NCI-H2081 (cell line): ENCODE measurements around the gene DMBT1.

Source experiments
- DNase-seq, 2 experiments: peaks; one replicate each; lab custom pipeline; 2025; lab: John Stamatoyannopoulos, UW

The DMBT1 gene

DNA sequence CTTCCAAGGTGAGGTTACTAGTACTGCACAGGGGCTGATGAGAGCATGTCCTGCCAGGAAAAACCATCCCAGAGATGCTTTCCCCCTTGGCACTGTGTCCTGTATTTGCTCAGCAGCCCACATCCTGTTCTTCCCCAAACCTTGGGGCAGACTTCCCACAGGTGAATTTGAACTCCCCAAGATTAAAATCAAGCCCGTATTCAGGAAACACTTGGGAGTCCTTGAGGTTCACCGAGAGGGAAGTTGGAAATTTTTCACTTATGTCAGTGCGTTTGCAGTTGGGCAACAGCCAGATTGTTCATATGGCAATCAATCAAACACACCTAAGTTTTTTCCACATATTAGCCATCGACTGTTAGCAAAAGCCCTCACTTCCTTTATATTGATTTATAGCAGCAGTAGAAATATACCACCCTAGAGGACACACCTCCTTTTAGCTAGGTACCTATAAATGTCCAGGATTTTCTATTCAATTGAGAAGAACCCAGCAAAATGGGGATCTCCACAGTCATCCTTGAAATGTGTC, at the start of gene DMBT1:
Gene DMBT1 (plus strand): TSS at position 476 of the 526 bp plus-strand sequence. CDS start 17 bp downstream, at position 493.
- no peak for DNase-seq

DNA sequence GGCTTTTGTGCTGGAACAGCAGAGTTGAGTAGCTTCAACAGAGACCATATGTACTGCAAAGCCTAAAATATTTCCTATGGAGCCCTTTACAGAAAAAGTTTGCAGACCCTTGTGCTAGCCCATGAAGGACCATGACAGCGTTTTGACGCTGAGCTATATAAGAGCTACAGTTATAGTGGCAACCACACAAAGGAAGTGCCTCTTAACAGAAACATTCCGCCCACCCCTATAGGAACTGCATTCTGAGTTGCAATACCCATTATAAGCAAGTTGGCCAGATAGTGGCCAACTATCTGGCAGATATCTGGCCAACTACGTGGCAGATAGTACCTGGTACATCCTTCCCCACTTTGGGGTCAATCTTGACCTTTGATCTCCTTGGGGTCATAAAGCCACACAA, 47.5 kb upstream of the DMBT1 start:
- DNase-seq = no peak

DNA sequence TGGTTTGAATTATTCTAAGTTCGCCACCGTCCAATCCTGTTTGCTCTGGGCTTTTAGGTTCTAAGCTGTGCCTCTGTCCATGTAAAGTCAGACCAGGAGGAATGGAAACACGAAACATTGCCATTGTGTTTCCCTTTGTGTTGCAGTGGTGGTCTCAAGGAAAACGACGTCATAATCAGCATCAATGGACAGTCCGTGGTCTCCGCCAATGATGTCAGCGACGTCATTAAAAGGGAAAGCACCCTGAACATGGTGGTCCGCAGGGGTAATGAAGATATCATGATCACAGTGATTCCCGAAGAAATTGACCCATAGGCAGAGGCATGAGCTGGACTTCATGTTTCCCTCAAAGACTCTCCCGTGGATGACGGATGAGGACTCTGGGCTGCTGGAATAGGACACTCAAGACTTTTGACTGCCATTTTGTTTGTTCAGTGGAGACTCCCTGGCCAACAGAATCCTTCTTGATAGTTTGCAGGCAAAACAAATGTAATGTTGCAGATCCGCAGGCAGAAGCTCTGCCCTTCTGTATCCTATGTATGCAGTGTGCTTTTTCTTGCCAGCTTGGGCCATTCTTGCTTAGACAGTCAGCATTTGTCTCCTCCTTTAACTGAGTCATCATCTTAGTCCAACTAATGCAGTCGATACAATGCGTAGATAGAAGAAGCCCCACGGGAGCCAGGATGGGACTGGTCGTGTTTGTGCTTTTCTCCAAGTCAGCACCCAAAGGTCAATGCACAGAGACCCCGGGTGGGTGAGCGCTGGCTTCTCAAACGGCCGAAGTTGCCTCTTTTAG, 46.3 kb upstream of the DMBT1 start:
- no peak for DNase-seq

DNA sequence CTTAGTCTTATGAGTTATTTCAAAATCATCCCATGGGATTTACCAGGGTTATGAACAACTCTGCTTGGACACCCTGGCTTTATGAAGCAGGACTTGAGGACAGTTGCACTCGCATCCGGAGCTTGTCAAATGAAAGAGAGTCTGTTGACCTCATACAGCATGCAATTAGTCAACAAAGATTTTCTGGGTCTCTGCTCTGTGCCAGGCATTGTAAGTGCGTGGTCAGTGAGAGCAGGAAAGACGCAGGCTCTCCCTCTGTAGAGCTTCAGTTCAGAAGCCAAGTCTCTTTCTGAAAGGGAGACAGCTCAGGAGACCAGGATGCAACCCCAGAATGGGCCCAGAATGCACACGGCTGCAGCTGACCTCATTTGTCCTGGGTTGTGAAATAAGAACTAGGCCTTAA, 45.5 kb upstream of the DMBT1 start:
- DNase-seq = no peak

DNA sequence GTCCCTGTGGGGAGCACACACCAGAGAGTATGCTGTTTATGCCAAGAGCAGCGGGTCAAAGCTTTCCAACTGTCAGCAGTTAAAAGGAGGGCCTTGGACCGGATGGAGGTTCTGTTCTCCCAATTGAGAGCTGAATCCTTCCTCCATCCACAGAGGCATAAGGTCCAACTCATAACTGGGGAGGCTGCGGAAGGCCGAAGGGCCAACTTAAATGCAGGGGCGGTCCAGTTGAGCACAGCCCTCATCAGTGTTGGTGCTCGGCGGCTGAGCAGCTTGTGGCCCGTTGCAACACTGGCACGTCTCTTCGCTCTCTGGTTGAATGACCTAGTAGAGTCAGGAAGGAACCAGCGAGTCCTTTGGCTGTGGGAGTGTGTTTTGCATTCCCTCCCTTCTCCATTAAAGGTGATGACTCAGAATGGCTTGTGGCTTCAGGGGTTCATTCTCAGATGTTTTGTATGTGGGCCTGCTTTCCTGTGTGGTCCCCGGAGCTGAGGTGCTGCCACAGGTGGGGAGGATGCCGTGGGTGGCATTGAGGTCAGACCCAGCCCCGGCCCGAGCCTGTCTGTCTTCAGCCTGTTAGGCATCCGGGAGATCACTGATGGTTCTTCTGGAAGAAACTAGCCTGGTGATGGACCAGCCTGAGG, 44.8 kb upstream of the DMBT1 start:
- no peak for DNase-seq

DNA sequence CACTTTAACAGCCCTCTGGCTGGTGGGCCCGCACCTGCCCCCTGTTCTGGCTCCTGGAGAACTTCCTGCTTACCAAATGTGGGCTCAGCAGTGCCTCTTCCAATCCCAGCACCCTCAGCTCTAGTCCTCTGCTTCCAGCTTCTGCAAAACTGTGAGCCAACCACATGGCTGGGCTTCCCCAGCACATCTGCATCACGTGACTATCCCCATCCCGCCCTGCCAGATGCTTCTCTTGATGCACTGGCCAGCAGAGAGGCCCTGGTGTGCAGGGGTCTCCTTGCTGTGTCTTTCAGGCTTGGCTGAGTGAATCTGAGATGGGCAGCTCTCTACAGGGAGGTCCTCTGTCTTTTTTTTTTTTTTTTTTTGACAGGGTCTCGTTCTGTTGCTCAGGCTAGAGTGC, 43.8 kb upstream of the DMBT1 start:
- DNase-seq = no peak

DNA sequence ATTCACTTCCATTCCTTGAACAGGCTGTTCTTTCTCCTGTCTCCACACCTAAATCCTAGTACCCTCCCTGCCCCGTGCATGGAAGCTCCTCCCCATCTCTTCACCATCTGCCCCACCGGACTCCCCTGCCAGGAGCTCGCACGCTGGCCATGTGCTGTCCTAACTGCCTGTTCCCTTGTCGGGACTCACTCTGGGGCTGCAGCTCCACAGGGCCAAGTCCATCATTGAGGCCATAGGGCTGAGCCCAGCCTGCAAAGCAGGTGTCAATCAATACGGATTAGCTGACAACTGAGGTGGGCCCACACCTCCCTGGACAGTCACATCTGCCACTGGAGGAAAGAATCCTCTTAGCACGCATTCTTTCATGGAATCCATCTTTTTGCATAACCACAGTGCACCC, 41.4 kb upstream of the DMBT1 start:
- no peak for DNase-seq

DNA sequence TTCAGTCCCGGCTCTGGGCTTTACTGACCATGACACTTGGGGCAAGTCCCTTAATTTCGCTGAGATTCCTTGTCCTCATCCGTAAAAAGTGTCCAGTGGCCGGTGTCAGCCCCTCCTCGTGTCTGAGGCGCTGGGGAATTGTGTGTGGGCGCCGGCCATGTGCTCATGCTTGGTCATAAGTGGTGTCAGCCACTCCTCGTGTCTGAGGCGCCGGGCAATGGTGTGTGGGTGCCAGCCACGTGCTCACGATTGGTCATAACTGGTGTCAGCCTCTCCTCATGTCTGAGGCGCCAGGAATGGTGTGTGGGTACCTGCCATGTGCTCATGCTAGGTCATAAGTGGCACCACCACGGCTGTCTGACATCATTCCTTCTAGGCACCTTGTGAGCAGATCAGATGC, 40.7 kb upstream of the DMBT1 start:
- no peak for DNase-seq

DNA sequence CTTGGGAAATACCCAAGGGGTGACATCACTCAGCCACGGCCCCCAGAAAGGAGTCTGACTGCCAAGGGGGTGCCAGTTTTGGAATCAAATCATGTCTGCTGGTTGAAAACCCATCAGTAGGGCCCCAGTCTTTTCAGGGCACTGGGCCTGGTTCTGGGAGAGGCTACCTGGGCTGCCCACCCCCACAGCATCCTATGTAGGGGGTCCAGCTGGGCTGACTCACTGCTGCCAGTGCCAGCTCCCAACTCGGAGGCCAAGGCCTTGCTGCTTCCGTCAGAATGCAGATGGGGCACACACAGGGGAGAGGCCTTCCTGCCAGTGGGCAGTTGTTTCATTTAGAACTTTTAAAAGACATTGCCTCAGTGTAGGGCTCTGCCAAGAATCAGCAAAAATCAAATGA, 39.5 kb upstream of the DMBT1 start:
- no peak for DNase-seq

DNA sequence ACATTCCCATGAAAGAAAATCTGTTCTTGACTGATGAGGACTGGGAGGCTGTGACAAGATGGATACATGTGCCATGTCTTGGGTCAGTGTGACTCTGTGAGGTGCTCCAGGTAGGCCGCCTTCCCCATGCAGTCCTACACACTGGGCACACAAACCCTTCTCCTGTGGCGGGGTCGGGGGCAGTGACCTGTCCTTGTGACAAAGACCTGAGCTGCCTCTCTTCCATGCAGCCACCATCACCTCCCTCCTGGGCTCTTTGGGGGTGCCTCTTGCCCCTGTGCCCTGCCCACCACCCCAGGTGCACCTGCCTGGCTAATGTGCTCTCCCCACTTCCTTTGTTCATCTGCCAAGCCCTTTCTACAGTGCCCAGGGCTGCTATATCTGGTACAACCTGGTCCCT, 35.7 kb upstream of the DMBT1 start:
- no peak for DNase-seq

DNA sequence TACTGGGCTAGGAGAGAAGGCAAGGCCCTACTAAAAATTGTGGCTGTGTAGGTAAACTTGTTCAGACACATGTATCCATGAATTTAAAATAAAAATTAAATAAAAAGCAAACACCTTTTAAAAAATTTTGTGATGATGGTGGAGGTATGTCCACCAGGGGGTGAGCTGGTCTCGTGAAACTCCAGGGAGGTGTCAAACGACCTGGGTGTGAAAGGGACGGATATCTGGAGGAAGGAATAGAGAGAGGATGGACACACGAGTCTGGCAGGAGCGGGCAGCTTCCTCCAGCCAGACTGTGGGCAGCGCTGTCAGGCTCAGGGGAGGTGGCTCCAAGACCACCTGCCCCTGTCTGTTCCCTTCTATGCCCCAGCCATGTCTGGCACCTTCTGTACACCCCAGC, 34.8 kb upstream of the DMBT1 start:
- DNase-seq = no peak

DNA sequence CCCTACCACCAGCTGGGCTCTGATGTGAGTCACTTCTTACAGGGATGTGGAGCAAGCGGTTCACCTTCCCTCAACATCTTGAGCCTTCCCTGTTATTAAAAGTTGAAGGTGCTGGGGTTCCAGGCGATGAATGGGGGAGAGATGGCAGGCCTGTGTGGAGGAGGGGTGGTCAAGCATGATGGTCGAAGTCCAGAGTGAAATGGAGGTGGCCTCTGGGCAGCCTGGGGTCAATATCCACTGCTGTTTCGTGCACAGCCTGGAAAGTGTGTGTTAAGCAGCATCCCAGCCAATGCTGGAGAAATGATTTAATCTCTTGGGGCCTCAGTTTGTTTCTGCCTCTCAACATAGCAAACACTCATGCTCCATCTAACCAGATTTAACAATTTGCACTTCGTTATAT, 33.7 kb upstream of the DMBT1 start:
- DNase-seq = no peak

DNA sequence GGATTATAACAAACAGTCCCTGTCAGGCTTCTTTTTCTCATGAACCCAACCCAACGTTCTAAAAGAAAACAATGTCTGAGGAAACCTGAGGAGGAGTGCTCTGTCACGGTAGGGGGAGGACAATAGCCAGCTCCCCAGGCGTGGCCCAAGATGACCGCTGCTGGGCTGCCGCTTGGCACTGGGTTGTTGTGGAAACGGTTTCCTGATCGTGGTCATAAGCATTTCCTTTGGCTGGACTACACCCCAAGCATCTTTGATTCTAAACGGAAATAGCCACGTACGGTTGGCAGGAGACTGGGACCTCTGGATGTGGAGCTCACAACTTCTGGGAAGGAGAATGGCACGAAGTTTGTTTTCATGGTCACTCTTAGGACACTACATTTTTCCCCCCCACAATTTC, 30.4 kb upstream of the DMBT1 start:
- DNase-seq = no peak

DNA sequence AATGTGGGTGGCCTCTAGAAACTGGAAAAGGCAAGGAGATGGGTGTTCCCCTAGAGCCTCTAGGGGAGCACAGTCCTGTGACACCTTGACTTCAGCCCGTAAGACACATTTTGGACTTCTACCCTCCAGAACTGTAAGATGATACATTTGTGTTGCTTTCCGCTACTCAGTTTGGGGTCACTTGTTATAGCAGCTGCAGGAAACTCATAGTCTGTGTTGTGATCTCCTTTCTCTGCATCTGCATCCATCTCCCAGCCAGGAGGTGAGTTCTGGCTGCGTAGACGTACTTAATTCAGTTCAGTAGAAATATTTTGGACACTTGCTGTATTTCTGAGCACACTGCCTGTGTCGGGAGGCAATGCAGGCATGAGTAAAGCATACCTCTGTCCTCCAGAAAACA, 29.3 kb upstream of the DMBT1 start:
- no peak for DNase-seq

DNA sequence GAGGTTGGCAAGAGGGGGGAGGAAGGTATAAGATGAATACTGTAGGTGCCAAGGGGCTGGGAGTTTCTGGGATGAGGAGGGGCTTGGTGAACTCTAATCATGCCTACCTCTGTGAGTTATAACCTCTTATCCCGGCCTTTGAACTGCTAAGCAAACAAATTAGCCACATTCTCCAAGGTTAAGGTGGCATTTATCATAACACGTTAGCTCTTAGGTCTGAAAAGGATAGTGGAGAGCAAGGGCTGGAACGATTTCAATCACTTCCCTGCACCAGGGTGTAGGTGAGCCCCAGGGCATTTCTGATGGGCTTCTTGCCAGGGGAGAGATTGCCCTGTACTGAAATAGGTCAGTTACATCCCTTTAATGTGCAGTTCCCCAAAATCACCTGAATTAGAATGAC, 28.6 kb upstream of the DMBT1 start:
- DNase-seq = no peak

DNA sequence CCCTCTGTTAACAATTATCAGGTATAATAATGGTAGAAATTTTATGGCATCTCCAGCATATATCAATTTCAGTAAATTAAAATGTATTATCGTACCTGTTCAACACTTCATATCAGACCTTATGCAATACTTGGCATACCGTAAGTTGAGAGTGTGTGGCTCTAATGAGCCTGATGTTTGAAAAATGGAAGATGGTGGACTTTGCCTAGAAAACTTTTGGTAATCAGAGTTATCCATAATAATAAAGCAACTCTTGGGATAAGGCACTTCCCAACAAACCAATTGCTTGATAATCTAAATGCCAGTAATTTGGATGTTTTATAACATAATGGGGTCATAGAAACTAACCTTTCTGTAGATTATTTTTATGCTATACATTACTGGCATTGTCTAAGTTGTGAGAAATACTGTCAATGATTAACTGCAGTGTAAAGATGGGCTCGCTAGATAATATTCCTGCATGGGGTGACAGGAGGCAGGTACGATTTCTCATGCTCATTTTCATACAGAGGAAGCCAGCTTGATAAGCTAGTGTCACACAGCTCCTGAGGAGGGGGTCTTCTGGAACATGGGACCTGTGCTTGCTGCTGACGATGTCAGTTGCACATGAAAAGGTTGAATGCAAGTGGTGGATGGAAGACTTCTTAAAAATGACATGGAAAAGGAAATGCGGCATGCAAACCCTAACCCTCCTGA, 27.8 kb upstream of the DMBT1 start:
- no peak for DNase-seq

DNA sequence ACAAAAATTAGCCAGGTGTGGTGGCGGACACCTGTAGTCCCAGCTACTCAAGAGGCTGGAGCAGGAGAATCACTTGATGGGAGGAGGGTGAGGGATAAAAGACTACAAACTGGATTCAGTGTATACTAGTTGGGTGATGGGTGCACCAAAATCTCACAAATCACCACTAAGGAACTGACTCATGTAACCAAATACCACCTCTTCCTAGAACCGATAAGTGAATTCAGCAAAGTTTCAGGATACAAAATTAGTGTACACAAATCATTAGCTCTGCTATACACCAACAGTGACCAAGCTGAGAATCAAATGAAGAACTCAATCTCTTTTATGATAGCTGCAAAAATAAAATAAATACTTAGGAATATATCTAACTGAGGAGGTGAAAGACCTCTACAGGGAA, 23.0 kb upstream of the DMBT1 start:
- no peak for DNase-seq

DNA sequence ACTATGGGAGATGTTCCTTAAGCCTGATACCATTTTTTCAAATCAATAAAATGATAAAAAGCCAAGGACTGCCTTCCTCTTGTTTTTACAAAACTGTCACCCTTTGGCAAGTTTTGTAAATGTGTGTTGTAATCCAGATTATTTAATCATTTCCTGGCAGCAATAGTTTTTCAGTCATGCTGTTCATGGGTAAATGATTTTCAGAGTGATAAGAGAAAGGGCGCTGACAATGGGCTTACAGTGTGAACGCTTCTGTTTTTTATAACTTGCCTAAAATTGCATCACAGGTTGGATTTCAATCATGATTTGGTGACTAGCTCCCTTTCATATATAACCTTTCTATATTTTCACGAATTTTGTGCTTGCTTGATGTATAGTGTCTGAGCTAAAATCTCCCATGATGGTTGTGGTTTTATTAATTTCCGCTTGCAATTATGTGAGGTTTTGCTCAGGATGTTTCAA, 19.0 kb upstream of the DMBT1 start:
- no peak for DNase-seq

DNA sequence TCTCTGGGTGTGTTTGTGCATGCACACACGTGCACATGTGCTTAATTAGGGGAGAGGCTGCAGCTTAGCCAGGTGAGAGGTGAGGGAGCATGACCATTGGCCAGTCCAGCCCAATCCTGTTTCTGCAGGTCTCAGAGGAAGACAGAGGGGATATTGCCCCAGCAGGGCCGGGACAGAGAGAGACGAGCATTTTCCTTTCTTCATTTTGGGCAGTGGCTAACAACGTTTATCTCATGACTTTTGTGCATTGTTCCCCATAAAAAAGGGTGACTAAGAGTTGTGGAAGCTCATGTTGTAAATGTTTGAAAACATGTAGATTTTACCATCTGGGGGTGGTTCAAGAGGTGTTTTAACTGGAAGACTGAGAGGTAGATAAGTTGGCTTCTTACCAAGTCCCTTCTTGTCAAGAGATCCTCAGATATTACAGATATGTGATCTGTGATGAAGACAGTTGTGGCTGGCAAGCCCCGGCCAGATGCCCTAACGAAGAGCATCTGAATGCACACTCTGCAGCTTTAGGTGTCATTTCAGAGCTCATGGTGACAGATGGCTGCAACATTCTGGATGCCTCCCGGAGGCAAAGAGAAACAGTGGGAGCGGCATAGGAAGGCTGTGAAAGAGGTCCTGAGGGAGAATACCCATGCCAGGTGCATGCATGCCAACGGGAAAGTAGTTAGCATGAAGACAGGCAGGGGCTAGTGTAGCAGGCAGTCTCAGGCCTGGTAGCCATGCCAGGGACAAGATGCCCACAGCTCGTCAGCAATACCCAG, 16.7 kb upstream of the DMBT1 start:
- no peak for DNase-seq

DNA sequence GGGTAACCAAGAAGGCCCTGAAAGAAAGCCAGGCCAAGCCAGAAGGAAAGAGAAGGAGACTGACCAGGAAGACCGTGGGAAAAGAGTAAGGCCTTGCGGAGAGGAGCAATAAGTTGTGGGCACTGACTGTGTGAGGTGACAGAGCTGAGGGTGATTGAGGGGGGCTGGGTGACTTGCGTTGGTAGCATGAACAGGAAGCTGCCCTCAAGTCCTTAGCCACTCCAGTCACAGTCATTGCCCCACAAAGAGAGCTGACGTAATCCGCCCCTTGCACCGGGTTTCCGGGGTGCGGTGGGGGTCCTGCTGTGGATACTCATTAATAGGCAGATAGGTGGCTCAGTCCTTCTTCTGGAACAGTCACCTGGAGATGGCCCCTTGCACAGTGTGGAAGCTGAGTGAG, 16.1 kb upstream of the DMBT1 start:
- DNase-seq = no peak

DNA sequence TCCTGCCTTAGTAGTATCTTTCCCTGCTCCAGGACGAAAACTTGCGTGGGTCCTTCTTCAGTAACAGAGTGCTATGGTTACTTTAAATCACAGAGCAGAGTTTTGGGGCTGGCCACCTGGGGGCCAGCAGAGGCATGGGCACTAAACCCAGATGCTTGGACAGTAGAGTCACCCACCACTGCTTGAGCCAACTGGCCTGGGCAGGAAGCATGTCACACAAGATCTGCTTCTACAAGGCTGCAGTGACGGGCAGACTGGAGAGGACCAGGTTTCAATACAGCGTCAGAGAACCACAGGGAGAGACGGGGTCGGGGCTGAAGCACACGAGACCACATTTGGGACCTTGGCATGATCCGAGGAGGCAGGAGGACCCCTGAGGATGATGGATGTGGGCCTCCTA, 14.3 kb upstream of the DMBT1 start:
- DNase-seq = no peak

DNA sequence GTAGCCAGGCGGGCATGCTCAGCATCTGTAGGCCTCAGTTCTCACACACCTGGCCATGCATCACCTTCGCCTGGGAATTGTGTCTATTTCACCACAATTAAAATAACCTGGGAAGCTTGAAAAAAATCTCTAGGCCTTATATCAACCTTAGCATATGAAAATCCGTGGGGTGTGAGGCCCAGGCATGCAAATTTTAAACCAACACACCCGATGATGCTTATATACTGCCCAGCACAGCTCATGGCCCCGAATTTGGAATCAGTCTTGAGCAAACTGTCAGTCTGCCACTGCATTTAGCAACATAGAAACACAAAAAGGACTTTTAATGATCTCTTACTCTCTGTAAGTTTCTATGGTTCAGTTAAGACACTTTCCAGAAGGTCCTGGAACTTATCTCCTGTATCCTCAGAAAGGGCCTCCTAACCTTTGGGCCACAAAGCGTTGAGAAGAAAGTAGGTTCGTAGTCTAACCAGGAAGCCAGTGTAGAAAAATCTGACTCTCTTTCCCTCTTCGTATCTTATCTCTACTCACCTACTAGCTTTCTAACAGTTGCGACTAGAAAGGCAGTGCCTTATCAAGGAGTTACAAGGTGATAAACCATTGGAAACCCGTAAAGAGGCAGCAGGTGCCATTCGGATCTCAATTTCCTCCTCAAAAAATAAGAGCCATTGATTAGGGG, 12.0 kb upstream of the DMBT1 start:
- no peak for DNase-seq
